CD14-positive monocyte (primary cell): ENCODE data around the gene LRBA. TPM values are rescaled to one million over a fixed set of nuclear protein-coding genes. Genes with fewer than 3 reads are reported as not detected.

Experiments
- DNase-seq, 3 donors: peaks; one replicate each; pipeline ENCODE4 v3.0.0-alpha.2; 2011 to 2022
- H2AFZ ChIP-seq: 2 replicates; pipeline ENCODE4 v1.6.0; 2012; ENCODE audit warnings: mild to moderate bottlenecking, low read depth, low read length, inconsistent platforms; ENCODE audit not compliant: insufficient read depth, poor library complexity, severe bottlenecking
- H3K27ac ChIP-seq, 2 donors: 1 replicate in 1 of 2; 2 replicates in 1 of 2; pipeline ENCODE4 v1.5.1; 2012 to 2013; ENCODE audit warnings: low read length in 2 of 2, control low read depth in 1 of 2, inconsistent platforms in 1 of 2, low read depth in 1 of 2, mild to moderate bottlenecking in 1 of 2
- H3K27me3 ChIP-seq, 2 donors: one replicate each; pipeline versions ENCODE4 v1.6.0 to v1.6.1; 2011 to 2013; ENCODE audit warnings: low read length in 2 of 2; ENCODE audit not compliant: control insufficient read depth in 2 of 2, insufficient read depth in 2 of 2
- H3K36me3 ChIP-seq, 2 donors: replicated peaks in 1 of 2; 1 replicate in 1 of 2; 2 replicates in 1 of 2; pipeline versions ENCODE4 v1.5.1 to v1.6.1; 2012 to 2013; ENCODE audit warnings: low read length in 2 of 2, control low read depth in 1 of 2, inconsistent platforms in 1 of 2, mild to moderate bottlenecking in 1 of 2; ENCODE audit not compliant: insufficient read depth in 2 of 2, control insufficient read depth in 1 of 2
- H3K4me1 ChIP-seq, 2 donors: 1 replicate in 1 of 2; 2 replicates in 1 of 2; pipeline versions ENCODE4 v1.5.1 to v1.6.1; 2012 to 2013; ENCODE audit warnings: low read length in 2 of 2, control low read depth in 1 of 2, inconsistent platforms in 1 of 2, mild to moderate bottlenecking in 1 of 2, moderate library complexity in 1 of 2; ENCODE audit not compliant: insufficient read depth in 2 of 2, control insufficient read depth in 1 of 2
- H3K4me2 ChIP-seq: replicated peaks from 2 replicates; pipeline ENCODE3; 2012; ENCODE audit warnings: low read length, moderate library complexity, mild to moderate bottlenecking; ENCODE audit not compliant: poor library complexity, severe bottlenecking; ENCODE audit errors: extremely low read depth
- H3K4me3 ChIP-seq, 3 experiments: fragments of 200-600 bp in 1 of 3; sonication (generic) in 1 of 3; replicated peaks in 1 of 3; 1 replicate in 2 of 3; 2 replicates in 1 of 3; pipeline ENCODE4 v1.5.1; 2011 to 2013; ENCODE audit warnings: low read length in 3 of 3, mild to moderate bottlenecking in 3 of 3, control low read depth in 2 of 3, low read depth in 2 of 3, inconsistent platforms in 1 of 3, moderate library complexity in 1 of 3
- H3K79me2 ChIP-seq: 2 replicates; pipeline ENCODE4 v1.6.0; 2012; ENCODE audit warnings: mild to moderate bottlenecking, control low read depth, inconsistent platforms, low read length, moderate library complexity; ENCODE audit not compliant: insufficient read depth
- H3K9ac ChIP-seq: 2 replicates; pipeline ENCODE4 v1.6.0; 2017; ENCODE audit warnings: low read length, mild to moderate bottlenecking; ENCODE audit not compliant: insufficient read depth, poor library complexity, severe bottlenecking
- H3K9me3 ChIP-seq, 2 donors: replicated peaks in 1 of 2; 1 replicate in 1 of 2; 2 replicates in 1 of 2; pipeline versions ENCODE4 v1.5.1 to v1.6.1; 2012 to 2013; ENCODE audit warnings: low read length in 2 of 2, control low read depth in 1 of 2; ENCODE audit not compliant: control insufficient read depth in 1 of 2, insufficient read depth in 1 of 2
- H4K20me1 ChIP-seq: 2 replicates; pipeline ENCODE4 v1.6.0; 2012; ENCODE audit warnings: mild to moderate bottlenecking, low read length, control low read depth, moderate library complexity; ENCODE audit not compliant: insufficient read depth
- H3K27ac Mint-ChIP-seq, 7 donors: one replicate each; pipeline ENCODE4 v1.8.0; 2020; ENCODE audit warnings: mild to moderate bottlenecking in 7 of 7, mixed read lengths in 7 of 7, moderate library complexity in 6 of 7, inconsistent platforms in 2 of 7
- H3K27me3 Mint-ChIP-seq, 3 donors: one replicate each; pipeline ENCODE4 v1.8.0; 2021 to 2022; ENCODE audit warnings: low read depth in 3 of 3, mild to moderate bottlenecking in 3 of 3, mixed read lengths in 3 of 3, moderate library complexity in 3 of 3, inconsistent platforms in 1 of 3
- H3K36me3 Mint-ChIP-seq, 2 donors: one replicate each; pipeline ENCODE4 v1.8.0; 2020; ENCODE audit warnings: mixed read lengths in 2 of 2, inconsistent platforms in 1 of 2, mild to moderate bottlenecking in 1 of 2
- H3K4me1 Mint-ChIP-seq: one replicate; pipeline ENCODE4 v1.8.0; 2020; ENCODE audit warnings: mild to moderate bottlenecking, mixed read lengths
- H3K4me3 Mint-ChIP-seq, 2 donors: one replicate each; pipeline ENCODE4 v1.8.0; 2020; ENCODE audit warnings: mild to moderate bottlenecking in 2 of 2, mixed read lengths in 2 of 2, moderate library complexity in 1 of 2
- H3K9me3 Mint-ChIP-seq, 7 donors: one replicate each; pipeline ENCODE4 v1.8.0; 2020 to 2022; ENCODE audit warnings: mixed read lengths in 7 of 7, mild to moderate bottlenecking in 6 of 7, moderate library complexity in 6 of 7, inconsistent platforms in 2 of 7
- WGBS: methylation state at CpG from one replicate; pipeline ENCODE4 v1.1.5; 2013; ENCODE audit warnings: missing lambda C conversion rate; ENCODE audit not compliant: insufficient coverage; 5-methylcytosine and 5-hydroxymethylcytosine counted together
- intact Hi-C, 2 donors: fragments of 100-400 bp; cut with micrococcal nuclease; formaldehyde crosslinking; loops; one replicate each; pipeline versions ENCODE4 v1.15.0 to v1.15.1; 2023
- polyA plus RNA-seq, 3 donors: library from polyadenylated mRNA; depleted of rRNA in 1 of 3; unstranded in 2 of 3; stranded (reverse) in 1 of 3; fragments of 300-500 nt in 2 of 3; fragments of >200 nt in 1 of 3; fragmentation: Illumina TruSeq in 2 of 3; gene quantifications; 1 replicate in 2 of 3; 2 replicates in 1 of 3; pipeline ENCODE4 v1.2.3, GENCODE V29; 2012 to 2021
- TF ChIP-seq, protein P1 (sequence below): fragments of 200-600 bp; IDR thresholded peaks from one replicate; pipeline ENCODE4 v1.8.0; 2022; ENCODE audit warnings: antibody characterized with exemption, mild to moderate bottlenecking

Gene LRBA
- polyA plus RNA-seq, 3 donors = 1.5 to 5.5 (median 4.4) TPM

DNA sequence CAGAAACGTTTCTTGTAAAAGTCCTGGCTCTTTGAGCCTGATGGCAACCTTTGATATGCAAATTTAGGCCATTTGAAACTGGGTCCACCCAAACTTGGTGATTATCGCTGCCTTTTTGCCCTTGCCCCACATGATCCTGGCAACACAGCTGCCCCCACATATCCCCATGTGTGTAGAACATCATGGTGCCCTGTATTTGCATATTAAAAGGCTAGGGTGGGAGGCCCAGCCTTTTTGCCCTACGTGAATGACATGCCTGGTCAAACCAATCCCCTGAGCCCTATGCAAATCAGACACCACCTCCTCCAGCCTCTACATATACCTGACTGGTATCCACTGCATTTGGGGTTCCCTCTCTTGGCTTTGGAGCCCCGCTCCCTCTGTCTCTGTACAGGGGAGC lies 230.8 kb downstream of the LRBA start:
- Mint-ChIP-seq H3K4me3 (no peak overlapping the region), H3K27ac (no peak overlapping the region), H3K4me1 (no peaks in the 10 kb centered on the region), H3K9me3 (peaks cover 0 to 2% (median 0%) of the 10 kb centered on the region in 7 donors), H3K27me3 (no peaks in the 10 kb centered on the region), H3K36me3 (no peaks in the 10 kb centered on the region)
- no peaks in the 10 kb centered on the region for H3K4me1 ChIP-seq
- no peaks in the 10 kb centered on the region for H4K20me1 ChIP-seq
- DNase-seq = no peak
- H3K79me2 ChIP-seq = no peaks in the 10 kb centered on the region
- intact Hi-C loops = no loop called here
- H3K27ac ChIP-seq = no peak overlapping the region
- no peaks in the 10 kb centered on the region for H3K36me3 ChIP-seq
- 82% methylated on average over 3 of the region's 4 CpGs for WGBS
- TF ChIP-seq, protein P1, sequence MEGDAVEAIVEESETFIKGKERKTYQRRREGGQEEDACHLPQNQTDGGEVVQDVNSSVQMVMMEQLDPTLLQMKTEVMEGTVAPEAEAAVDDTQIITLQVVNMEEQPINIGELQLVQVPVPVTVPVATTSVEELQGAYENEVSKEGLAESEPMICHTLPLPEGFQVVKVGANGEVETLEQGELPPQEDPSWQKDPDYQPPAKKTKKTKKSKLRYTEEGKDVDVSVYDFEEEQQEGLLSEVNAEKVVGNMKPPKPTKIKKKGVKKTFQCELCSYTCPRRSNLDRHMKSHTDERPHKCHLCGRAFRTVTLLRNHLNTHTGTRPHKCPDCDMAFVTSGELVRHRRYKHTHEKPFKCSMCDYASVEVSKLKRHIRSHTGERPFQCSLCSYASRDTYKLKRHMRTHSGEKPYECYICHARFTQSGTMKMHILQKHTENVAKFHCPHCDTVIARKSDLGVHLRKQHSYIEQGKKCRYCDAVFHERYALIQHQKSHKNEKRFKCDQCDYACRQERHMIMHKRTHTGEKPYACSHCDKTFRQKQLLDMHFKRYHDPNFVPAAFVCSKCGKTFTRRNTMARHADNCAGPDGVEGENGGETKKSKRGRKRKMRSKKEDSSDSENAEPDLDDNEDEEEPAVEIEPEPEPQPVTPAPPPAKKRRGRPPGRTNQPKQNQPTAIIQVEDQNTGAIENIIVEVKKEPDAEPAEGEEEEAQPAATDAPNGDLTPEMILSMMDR = no peak
- no peak overlapping the region for H3K9ac ChIP-seq
- H3K9me3 ChIP-seq = no peaks in the 10 kb centered on the region
- H2AFZ ChIP-seq = no peak overlapping the region
- no peak overlapping the region for H3K4me3 ChIP-seq
- no peak overlapping the region for H3K4me2 ChIP-seq
- H3K27me3 ChIP-seq = no peaks in the 10 kb centered on the region

DNA sequence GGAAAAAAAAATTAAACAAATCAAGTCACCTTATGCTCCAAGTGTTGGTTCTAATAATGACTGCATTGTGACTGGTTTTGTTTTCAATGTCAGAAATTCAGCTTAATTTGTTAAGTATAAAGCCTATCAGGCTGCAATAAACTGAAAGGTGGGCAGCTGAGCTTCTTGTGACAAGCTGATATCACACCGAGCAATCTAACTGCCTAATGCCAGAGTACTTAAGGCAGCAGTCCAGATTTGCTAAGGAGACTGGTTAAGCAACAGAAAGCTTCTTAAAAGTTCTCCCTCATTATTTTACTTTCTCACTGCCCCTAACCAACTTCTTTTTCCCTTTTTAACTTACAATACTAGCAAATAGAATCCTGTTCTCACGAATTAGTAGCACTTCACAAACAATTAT lies 232.2 kb downstream of the LRBA start:
- H3K9ac ChIP-seq = no peak overlapping the region
- H3K79me2 ChIP-seq = no peaks in the 10 kb centered on the region
- DNase-seq = no peak
- H3K27ac ChIP-seq = no peak overlapping the region
- 100% methylated on average over 1 of the region's 2 CpGs for WGBS
- no peaks in the 10 kb centered on the region for H3K36me3 Mint-ChIP-seq
- no peak overlapping the region for H2AFZ ChIP-seq
- no peaks in the 10 kb centered on the region for H3K9me3 ChIP-seq
- TF ChIP-seq, protein P1 = no peak
- peak overlapping the region in 1 of 7 donors; percentile 48 for H3K27ac Mint-ChIP-seq
- H3K27me3 Mint-ChIP-seq = no peaks in the 10 kb centered on the region
- no peaks in the 10 kb centered on the region for H3K36me3 ChIP-seq
- peaks cover 0 to 2% (median 0%) of the 10 kb centered on the region in 7 donors for H3K9me3 Mint-ChIP-seq
- no peak overlapping the region for H3K4me3 Mint-ChIP-seq
- no peaks in the 10 kb centered on the region for H3K27me3 ChIP-seq
- no peaks in the 10 kb centered on the region for H3K4me1 Mint-ChIP-seq
- H4K20me1 ChIP-seq = no peaks in the 10 kb centered on the region
- no peaks in the 10 kb centered on the region for H3K4me1 ChIP-seq
- no peak overlapping the region for H3K4me3 ChIP-seq
- H3K4me2 ChIP-seq = no peak overlapping the region
- intact Hi-C loops = no loop called here
